HEK293 (cell line): Measurements from ENCODE around the gene PGPEP1.
A peak's percentile ranks its signal among the peaks of the same experiment; 100 is the strongest.

ENCODE experiments used
- BCL11B ChIP-seq: fragments of 450-650 bp; formaldehyde crosslinking; IDR thresholded peaks from 2 replicates; pipeline ENCODE4 v1.5.1; 2016; ENCODE audit warnings: low read depth, missing biosample characterization, missing genetic modification characterization
- KLF1 ChIP-seq: fragments of 450-650 bp; formaldehyde crosslinking; IDR thresholded peaks from 2 replicates; pipeline ENCODE4 v1.5.1; 2016; ENCODE audit warnings: missing biosample characterization, missing genetic modification characterization
- SP7 ChIP-seq: fragments of 450-650 bp; formaldehyde crosslinking; IDR thresholded peaks from 2 replicates; pipeline ENCODE4 v1.5.1; 2016; ENCODE audit warnings: missing biosample characterization, missing genetic modification characterization
- ZFHX2 ChIP-seq: fragments of 450-650 bp; formaldehyde crosslinking; conservative IDR thresholded peaks from 2 replicates; pipeline ENCODE4 v1.5.1; 2016; ENCODE audit warnings: missing biosample characterization, missing genetic modification characterization
- ZFP69B ChIP-seq: fragments of 450-650 bp; formaldehyde crosslinking; IDR thresholded peaks from 2 replicates; pipeline ENCODE4 v1.5.1; 2016; ENCODE audit warnings: missing biosample characterization, missing genetic modification characterization
- ZNF19 ChIP-seq: fragments of 450-650 bp; formaldehyde crosslinking; IDR thresholded peaks from 2 replicates; pipeline ENCODE4; 2016; ENCODE audit warnings: missing biosample characterization, missing genetic modification characterization, low read depth
- ZNF248 ChIP-seq: fragments of 450-650 bp; formaldehyde crosslinking; IDR thresholded peaks from 2 replicates; pipeline ENCODE4 v1.5.1; 2017; ENCODE audit warnings: missing biosample characterization, missing genetic modification characterization
- ZNF302 ChIP-seq: fragments of 450-650 bp; formaldehyde crosslinking; IDR thresholded peaks from 2 replicates; pipeline ENCODE4 v1.5.1; 2016; ENCODE audit warnings: missing biosample characterization, missing genetic modification characterization, low read depth
- ZNF394 ChIP-seq: fragments of 450-650 bp; formaldehyde crosslinking; IDR thresholded peaks from 2 replicates; pipeline ENCODE4 v1.5.1; 2016; ENCODE audit warnings: missing biosample characterization, missing genetic modification characterization, mild to moderate bottlenecking, moderate library complexity, borderline replicate concordance
- ZNF423 ChIP-seq: fragments of 450-650 bp; formaldehyde crosslinking; IDR thresholded peaks from 2 replicates; pipeline ENCODE4 v1.5.1; 2016; ENCODE audit warnings: missing biosample characterization, missing genetic modification characterization
- ZNF530 ChIP-seq: fragments of 450-650 bp; formaldehyde crosslinking; IDR thresholded peaks from 2 replicates; pipeline ENCODE4 v1.5.1; 2016; ENCODE audit warnings: low read depth, missing biosample characterization, missing genetic modification characterization
- ZNF560 ChIP-seq: fragments of 450-650 bp; formaldehyde crosslinking; IDR thresholded peaks from 2 replicates; pipeline ENCODE4 v1.5.1; 2017; ENCODE audit warnings: missing biosample characterization, missing genetic modification characterization, borderline replicate concordance
- ZNF571 ChIP-seq: fragments of 450-650 bp; formaldehyde crosslinking; IDR thresholded peaks from 2 replicates; pipeline ENCODE4 v1.5.0; 2017; ENCODE audit warnings: missing biosample characterization, missing genetic modification characterization
- TF ChIP-seq, protein P1 (sequence below): fragments of 450-650 bp; IDR thresholded peaks from 2 replicates; pipeline ENCODE4 v1.5.1; 2018; ENCODE audit warnings: missing biosample characterization, mild to moderate bottlenecking, missing genetic modification characterization
- TF ChIP-seq, protein P2 (sequence below): fragments of 450-650 bp; formaldehyde crosslinking; IDR thresholded peaks from 2 replicates; pipeline ENCODE4 v1.5.1; 2016; ENCODE audit warnings: missing biosample characterization, missing genetic modification characterization, borderline replicate concordance
- TF ChIP-seq, protein P3 (sequence below): fragments of 450-650 bp; IDR thresholded peaks from 2 replicates; pipeline ENCODE4 v1.5.1; 2018; ENCODE audit warnings: missing biosample characterization, missing genetic modification characterization
- TF ChIP-seq, protein P4 (sequence below): fragments of 450-650 bp; formaldehyde crosslinking; IDR thresholded peaks from 2 replicates; pipeline ENCODE4 v1.5.1; 2017; ENCODE audit warnings: missing biosample characterization, missing genetic modification characterization
- TF ChIP-seq, protein P5 (sequence below): fragments of 450-650 bp; formaldehyde crosslinking; IDR thresholded peaks from 2 replicates; pipeline ENCODE4; 2016; ENCODE audit warnings: missing biosample characterization, missing genetic modification characterization
- TF ChIP-seq, protein P6 (sequence below): fragments of 450-650 bp; formaldehyde crosslinking; IDR thresholded peaks from 2 replicates; pipeline ENCODE4 v1.5.1; 2016; ENCODE audit warnings: missing biosample characterization, missing genetic modification characterization
- TF ChIP-seq, protein P7 (sequence below): fragments of 450-650 bp; formaldehyde crosslinking; IDR thresholded peaks from 2 replicates; pipeline ENCODE4 v1.5.1; 2016; ENCODE audit warnings: missing biosample characterization, missing genetic modification characterization

The PGPEP1 gene

DNA sequence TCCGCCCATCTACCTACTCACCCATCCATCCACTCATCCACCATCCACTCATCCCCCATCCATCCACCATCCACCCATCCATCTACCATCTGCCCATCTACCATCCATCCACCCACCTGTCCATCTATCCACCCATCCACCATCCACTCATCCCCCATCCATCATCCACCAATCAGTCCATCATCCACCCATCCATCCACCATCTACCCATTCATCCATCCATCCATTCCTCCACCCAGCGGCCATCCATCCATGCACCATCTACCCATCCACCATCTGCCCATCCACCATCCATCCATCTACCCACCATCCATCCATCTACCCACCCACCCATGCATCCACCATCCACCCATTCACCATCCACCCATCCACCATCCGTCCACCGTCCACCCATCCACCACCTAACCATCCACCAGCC lies 45.4 kb upstream of the PGPEP1 start (continued):
- TF ChIP-seq KLF1 (tag by site-specific recombination) (0 out of 2 replicates have a peak, but pooled peaks have one; percentile 19), ZNF560 (tag by site-specific recombination) (no peak; the same call in 1 of the 2 replicates), ZNF19 (no peak), ZFHX2 (tag by site-specific recombination) (peak; percentile 90), ZNF571 (tag by site-specific recombination) (peak; percentile 60; the same call in 1 of the 2 replicates), ZNF530 (tag by site-specific recombination) (no peak; the same call in 1 of the 2 replicates), ZNF302 (no peak), ZNF394 (tag by site-specific recombination) (no peak), ZFP69B (tag by site-specific recombination) (no peak), ZNF248 (tag by site-specific recombination) (peak; percentile 38; the same call in 1 of the 2 replicates), SP7 (no peak), ZNF423 (tag by site-specific recombination) (no peak), BCL11B (tag by site-specific recombination) (no peak; the same call in 1 of the 2 replicates)
- TF ChIP-seq, protein P1, sequence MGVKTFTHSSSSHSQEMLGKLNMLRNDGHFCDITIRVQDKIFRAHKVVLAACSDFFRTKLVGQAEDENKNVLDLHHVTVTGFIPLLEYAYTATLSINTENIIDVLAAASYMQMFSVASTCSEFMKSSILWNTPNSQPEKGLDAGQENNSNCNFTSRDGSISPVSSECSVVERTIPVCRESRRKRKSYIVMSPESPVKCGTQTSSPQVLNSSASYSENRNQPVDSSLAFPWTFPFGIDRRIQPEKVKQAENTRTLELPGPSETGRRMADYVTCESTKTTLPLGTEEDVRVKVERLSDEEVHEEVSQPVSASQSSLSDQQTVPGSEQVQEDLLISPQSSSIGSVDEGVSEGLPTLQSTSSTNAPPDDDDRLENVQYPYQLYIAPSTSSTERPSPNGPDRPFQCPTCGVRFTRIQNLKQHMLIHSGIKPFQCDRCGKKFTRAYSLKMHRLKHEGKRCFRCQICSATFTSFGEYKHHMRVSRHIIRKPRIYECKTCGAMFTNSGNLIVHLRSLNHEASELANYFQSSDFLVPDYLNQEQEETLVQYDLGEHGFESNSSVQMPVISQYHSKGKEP (tag by site-specific recombination), result no peak
- TF ChIP-seq, protein P2, sequence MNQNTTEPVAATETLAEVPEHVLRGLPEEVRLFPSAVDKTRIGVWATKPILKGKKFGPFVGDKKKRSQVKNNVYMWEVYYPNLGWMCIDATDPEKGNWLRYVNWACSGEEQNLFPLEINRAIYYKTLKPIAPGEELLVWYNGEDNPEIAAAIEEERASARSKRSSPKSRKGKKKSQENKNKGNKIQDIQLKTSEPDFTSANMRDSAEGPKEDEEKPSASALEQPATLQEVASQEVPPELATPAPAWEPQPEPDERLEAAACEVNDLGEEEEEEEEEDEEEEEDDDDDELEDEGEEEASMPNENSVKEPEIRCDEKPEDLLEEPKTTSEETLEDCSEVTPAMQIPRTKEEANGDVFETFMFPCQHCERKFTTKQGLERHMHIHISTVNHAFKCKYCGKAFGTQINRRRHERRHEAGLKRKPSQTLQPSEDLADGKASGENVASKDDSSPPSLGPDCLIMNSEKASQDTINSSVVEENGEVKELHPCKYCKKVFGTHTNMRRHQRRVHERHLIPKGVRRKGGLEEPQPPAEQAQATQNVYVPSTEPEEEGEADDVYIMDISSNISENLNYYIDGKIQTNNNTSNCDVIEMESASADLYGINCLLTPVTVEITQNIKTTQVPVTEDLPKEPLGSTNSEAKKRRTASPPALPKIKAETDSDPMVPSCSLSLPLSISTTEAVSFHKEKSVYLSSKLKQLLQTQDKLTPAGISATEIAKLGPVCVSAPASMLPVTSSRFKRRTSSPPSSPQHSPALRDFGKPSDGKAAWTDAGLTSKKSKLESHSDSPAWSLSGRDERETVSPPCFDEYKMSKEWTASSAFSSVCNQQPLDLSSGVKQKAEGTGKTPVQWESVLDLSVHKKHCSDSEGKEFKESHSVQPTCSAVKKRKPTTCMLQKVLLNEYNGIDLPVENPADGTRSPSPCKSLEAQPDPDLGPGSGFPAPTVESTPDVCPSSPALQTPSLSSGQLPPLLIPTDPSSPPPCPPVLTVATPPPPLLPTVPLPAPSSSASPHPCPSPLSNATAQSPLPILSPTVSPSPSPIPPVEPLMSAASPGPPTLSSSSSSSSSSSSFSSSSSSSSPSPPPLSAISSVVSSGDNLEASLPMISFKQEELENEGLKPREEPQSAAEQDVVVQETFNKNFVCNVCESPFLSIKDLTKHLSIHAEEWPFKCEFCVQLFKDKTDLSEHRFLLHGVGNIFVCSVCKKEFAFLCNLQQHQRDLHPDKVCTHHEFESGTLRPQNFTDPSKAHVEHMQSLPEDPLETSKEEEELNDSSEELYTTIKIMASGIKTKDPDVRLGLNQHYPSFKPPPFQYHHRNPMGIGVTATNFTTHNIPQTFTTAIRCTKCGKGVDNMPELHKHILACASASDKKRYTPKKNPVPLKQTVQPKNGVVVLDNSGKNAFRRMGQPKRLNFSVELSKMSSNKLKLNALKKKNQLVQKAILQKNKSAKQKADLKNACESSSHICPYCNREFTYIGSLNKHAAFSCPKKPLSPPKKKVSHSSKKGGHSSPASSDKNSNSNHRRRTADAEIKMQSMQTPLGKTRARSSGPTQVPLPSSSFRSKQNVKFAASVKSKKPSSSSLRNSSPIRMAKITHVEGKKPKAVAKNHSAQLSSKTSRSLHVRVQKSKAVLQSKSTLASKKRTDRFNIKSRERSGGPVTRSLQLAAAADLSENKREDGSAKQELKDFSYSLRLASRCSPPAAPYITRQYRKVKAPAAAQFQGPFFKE (tag by site-specific recombination), result 0 out of 2 replicates have a peak, but pooled peaks have one; percentile 28
- TF ChIP-seq, protein P3, sequence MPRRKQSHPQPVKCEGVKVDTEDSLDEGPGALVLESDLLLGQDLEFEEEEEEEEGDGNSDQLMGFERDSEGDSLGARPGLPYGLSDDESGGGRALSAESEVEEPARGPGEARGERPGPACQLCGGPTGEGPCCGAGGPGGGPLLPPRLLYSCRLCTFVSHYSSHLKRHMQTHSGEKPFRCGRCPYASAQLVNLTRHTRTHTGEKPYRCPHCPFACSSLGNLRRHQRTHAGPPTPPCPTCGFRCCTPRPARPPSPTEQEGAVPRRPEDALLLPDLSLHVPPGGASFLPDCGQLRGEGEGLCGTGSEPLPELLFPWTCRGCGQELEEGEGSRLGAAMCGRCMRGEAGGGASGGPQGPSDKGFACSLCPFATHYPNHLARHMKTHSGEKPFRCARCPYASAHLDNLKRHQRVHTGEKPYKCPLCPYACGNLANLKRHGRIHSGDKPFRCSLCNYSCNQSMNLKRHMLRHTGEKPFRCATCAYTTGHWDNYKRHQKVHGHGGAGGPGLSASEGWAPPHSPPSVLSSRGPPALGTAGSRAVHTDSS (tag by site-specific recombination), result no peak
- TF ChIP-seq, protein P4, sequence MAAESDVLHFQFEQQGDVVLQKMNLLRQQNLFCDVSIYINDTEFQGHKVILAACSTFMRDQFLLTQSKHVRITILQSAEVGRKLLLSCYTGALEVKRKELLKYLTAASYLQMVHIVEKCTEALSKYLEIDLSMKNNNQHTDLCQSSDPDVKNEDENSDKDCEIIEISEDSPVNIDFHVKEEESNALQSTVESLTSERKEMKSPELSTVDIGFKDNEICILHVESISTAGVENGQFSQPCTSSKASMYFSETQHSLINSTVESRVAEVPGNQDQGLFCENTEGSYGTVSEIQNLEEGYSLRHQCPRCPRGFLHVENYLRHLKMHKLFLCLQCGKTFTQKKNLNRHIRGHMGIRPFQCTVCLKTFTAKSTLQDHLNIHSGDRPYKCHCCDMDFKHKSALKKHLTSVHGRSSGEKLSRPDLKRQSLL, result no peak
- TF ChIP-seq, protein P5, sequence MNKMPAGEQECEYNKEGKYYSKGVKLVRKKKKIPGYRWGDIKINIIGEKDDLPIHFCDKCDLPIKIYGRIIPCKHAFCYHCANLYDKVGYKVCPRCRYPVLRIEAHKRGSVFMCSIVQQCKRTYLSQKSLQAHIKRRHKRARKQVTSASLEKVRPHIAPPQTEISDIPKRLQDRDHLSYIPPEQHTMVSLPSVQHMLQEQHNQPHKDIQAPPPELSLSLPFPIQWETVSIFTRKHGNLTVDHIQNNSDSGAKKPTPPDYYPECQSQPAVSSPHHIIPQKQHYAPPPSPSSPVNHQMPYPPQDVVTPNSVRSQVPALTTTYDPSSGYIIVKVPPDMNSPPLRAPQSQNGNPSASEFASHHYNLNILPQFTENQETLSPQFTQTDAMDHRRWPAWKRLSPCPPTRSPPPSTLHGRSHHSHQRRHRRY (tag by site-specific recombination), result 0 out of 2 replicates have a peak, but pooled peaks have one; percentile 48
- TF ChIP-seq, protein P6, sequence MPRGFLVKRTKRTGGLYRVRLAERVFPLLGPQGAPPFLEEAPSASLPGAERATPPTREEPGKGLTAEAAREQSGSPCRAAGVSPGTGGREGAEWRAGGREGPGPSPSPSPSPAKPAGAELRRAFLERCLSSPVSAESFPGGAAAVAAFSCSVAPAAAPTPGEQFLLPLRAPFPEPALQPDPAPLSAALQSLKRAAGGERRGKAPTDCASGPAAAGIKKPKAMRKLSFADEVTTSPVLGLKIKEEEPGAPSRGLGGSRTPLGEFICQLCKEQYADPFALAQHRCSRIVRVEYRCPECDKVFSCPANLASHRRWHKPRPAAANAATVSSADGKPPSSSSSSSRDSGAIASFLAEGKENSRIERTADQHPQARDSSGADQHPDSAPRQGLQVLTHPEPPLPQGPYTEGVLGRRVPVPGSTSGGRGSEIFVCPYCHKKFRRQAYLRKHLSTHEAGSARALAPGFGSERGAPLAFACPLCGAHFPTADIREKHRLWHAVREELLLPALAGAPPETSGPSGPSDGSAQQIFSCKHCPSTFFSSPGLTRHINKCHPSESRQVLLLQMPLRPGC (tag by site-specific recombination), result 0 out of 2 replicates have a peak, but pooled peaks have one; percentile 20
- TF ChIP-seq, protein P7, sequence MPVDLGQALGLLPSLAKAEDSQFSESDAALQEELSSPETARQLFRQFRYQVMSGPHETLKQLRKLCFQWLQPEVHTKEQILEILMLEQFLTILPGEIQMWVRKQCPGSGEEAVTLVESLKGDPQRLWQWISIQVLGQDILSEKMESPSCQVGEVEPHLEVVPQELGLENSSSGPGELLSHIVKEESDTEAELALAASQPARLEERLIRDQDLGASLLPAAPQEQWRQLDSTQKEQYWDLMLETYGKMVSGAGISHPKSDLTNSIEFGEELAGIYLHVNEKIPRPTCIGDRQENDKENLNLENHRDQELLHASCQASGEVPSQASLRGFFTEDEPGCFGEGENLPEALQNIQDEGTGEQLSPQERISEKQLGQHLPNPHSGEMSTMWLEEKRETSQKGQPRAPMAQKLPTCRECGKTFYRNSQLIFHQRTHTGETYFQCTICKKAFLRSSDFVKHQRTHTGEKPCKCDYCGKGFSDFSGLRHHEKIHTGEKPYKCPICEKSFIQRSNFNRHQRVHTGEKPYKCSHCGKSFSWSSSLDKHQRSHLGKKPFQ (tag by site-specific recombination), result no peak
